BE2C (cell line): ENCODE results near the gene STARD3.

Experiments used
- DNase-seq: peaks from one replicate; pipeline ENCODE4 v3.0.0-alpha.2; 2020
- H3K27me3 ChIP-seq: fragments of 250-450 bp; sonication (Bioruptor Pico); 2 replicates; pipeline ENCODE4 v1.5.1; 2020; ENCODE audit warnings: mild to moderate bottlenecking
- H3K36me3 ChIP-seq: fragments of 250-450 bp; sonication (Bioruptor Pico); 2 replicates; pipeline ENCODE4 v1.5.1; 2020; ENCODE audit warnings: mild to moderate bottlenecking
- H3K4me1 ChIP-seq: fragments of 250-450 bp; sonication (Bioruptor Pico); 2 replicates; pipeline ENCODE4 v1.5.1; 2020
- H3K4me3 ChIP-seq: 2 replicates; pipeline ENCODE4 v1.5.1; 2011; ENCODE audit warnings: low read depth, low read length
- H3K9me3 ChIP-seq: fragments of 250-450 bp; sonication (Bioruptor Pico); 2 replicates; pipeline ENCODE4 v1.5.1; 2020
- TF ChIP-seq, protein P1 (sequence below): IDR thresholded peaks from 2 replicates; pipeline ENCODE4 v1.5.1; 2012; ENCODE audit warnings: mild to moderate bottlenecking, low read depth, low read length

STARD3 gene

GRCh38 chr17:39639043-39639442, 2.1 kb downstream of the STARD3 start:
- TF ChIP-seq, protein P1, sequence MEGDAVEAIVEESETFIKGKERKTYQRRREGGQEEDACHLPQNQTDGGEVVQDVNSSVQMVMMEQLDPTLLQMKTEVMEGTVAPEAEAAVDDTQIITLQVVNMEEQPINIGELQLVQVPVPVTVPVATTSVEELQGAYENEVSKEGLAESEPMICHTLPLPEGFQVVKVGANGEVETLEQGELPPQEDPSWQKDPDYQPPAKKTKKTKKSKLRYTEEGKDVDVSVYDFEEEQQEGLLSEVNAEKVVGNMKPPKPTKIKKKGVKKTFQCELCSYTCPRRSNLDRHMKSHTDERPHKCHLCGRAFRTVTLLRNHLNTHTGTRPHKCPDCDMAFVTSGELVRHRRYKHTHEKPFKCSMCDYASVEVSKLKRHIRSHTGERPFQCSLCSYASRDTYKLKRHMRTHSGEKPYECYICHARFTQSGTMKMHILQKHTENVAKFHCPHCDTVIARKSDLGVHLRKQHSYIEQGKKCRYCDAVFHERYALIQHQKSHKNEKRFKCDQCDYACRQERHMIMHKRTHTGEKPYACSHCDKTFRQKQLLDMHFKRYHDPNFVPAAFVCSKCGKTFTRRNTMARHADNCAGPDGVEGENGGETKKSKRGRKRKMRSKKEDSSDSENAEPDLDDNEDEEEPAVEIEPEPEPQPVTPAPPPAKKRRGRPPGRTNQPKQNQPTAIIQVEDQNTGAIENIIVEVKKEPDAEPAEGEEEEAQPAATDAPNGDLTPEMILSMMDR, result no peak
- H3K4me3 ChIP-seq, result no peak overlapping the region
- no peaks in the 10 kb centered on the region for H3K36me3 ChIP-seq
- H3K9me3 ChIP-seq, result no peaks in the 10 kb centered on the region
- no peak for DNase-seq
- no peaks in the 10 kb centered on the region for H3K4me1 ChIP-seq
- H3K27me3 ChIP-seq, result no peaks in the 10 kb centered on the region

DNA sequence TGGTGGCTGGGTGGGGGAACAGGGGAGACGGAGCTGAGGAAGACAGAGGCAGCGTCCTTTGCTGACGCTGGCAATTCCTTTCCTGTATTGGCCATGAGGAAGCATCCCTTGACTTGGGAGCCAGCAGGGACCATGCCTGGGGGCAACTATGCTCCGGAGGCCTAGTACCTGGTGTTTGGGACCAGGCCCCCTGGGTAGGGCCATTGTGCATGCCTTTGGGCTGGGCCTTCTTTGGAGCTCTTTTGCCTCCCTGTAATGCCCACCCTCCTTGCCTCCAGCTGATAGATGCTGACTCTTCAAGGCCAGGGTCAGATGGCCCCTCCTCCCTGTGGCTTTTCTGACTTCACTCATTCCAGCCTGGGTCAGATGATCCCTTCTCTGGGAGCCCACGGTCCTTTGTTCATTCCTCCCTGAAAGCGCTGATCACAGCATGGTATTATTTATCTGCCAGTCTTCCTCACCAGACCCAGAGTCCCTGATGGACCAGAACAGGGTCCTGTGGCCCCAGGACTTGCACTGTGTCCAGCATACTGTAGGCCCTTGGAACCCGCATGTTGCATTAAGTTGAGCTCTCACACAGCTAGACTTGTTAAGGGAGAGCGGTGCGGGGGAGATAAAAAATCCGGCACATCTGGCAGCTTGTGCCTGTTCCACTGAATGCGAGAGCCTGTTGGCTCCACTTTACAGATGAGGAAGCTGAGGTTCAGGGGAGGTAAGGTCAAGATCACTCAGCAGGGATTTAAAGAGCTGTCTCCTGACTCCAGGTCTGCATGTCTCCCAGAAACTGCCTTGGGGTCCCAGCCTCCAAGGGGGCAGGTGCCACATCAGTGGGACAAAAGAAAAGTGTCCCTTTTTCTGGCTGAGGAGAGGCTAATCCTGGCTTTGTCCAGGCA, 2.9 kb downstream of the STARD3 start:
- Histone ChIP-seq H3K4me1 (no peaks in the 10 kb centered on the region), H3K4me3 (no peak overlapping the region), H3K36me3 (no peaks in the 10 kb centered on the region), H3K27me3 (no peaks in the 10 kb centered on the region), H3K9me3 (no peaks in the 10 kb centered on the region)
- no peak for DNase-seq
- TF ChIP-seq, protein P1, result no peak

- no peak for DNase-seq
- no peaks in the 10 kb centered on the region for H3K27me3 ChIP-seq
- H3K4me1 ChIP-seq, result no peaks in the 10 kb centered on the region
- no peaks in the 10 kb centered on the region for H3K9me3 ChIP-seq
- no peak overlapping the region for H3K4me3 ChIP-seq
- TF ChIP-seq, protein P1, result no peak
- H3K36me3 ChIP-seq, result no peaks in the 10 kb centered on the region
Measured at GRCh38 chr17:39640591-39641031, 3.7 kb downstream of the STARD3 start.

DNA sequence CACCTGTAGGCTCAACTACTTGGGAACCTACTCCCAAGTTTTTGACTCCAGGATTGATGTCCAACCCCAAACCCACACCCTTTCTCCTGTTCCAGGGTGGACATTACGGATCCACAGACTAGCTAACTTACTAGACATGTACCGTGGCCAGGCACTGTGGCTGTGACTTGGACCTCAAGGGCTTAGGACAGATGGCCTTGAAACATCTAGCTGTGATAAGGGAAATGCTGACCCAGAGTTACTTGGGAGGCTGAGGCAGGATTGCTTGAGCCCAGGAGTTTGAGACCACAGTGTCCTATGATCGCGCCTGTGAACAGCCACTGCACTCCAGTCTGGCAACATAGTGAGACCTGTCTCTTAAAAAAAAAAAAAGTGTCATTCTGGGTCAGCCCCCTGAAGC, 4.2 kb downstream of the STARD3 start:
- no peaks in the 10 kb centered on the region for H3K9me3 ChIP-seq
- TF ChIP-seq, protein P1, result no peak
- H3K36me3 ChIP-seq, result no peaks in the 10 kb centered on the region
- DNase-seq, result no peak
- H3K4me1 ChIP-seq, result no peaks in the 10 kb centered on the region
- H3K27me3 ChIP-seq, result no peaks in the 10 kb centered on the region
- no peak overlapping the region for H3K4me3 ChIP-seq

GRCh38 chr17:39641883-39642282, 4.9 kb downstream of the STARD3 start:
- no peaks in the 10 kb centered on the region for H3K4me1 ChIP-seq
- TF ChIP-seq, protein P1, result no peak
- DNase-seq, result no peak

GRCh38 chr17:39642291-39643074, 5.5 kb downstream of the STARD3 start:
- H3K4me1 ChIP-seq, result no peaks in the 10 kb centered on the region
- no peak overlapping the region for H3K4me3 ChIP-seq
- no peaks in the 10 kb centered on the region for H3K9me3 ChIP-seq
- no peaks in the 10 kb centered on the region for H3K36me3 ChIP-seq
- TF ChIP-seq, protein P1, result no peak
- no peak for DNase-seq
- no peaks in the 10 kb centered on the region for H3K27me3 ChIP-seq

More at GRCh38 chr17:39641883-39642282, 4.9 kb downstream of the STARD3 start:
- Histone ChIP-seq H3K27me3 (no peaks in the 10 kb centered on the region), H3K36me3 (no peaks in the 10 kb centered on the region), H3K9me3 (no peaks in the 10 kb centered on the region), H3K4me3 (no peak overlapping the region)
